Kidney (tissue), 14 donors: ENCODE data around the gene BAIAP2L2. TPM values are rescaled to one million over a fixed set of nuclear protein-coding genes. Genes with fewer than 3 reads are reported as not detected.
"Not testable (repeated sequence)": the region's sequence is repeated elsewhere in the genome, so short reads cannot be mapped to it uniquely, and the experiment has no call there.

Experiments
- DNase-seq, 5 donors: peaks; one replicate each; pipeline ENCODE4 v3.0.0-alpha.2; 2013 to 2020
- FAIRE-seq: peaks from 2 replicates; lab custom pipeline; 2012; peaks lifted over from hg19 to GRCh38; lab: Jason Lieb, UNC
- H3K27ac ChIP-seq, 2 donors: one replicate each; pipeline ENCODE4 v1.7.0; 2013; ENCODE audit warnings: low read depth in 2 of 2, low read length in 2 of 2, inconsistent platforms in 1 of 2
- H3K27me3 ChIP-seq: one replicate; pipeline ENCODE4 v1.7.1; 2013; ENCODE audit warnings: low read length, inconsistent platforms; ENCODE audit not compliant: control insufficient read depth, insufficient read depth
- H3K36me3 ChIP-seq, 3 donors: one replicate each; pipeline versions ENCODE4 v1.7.0 to v1.7.1; 2013; ENCODE audit warnings: low read length in 3 of 3, control low read depth in 1 of 3, inconsistent platforms in 1 of 3; ENCODE audit not compliant: insufficient read depth in 3 of 3, control insufficient read depth in 2 of 3
- H3K4me1 ChIP-seq, 3 donors: one replicate each; pipeline versions ENCODE4 v1.7.0 to v1.7.1; 2013; ENCODE audit warnings: low read length in 3 of 3, inconsistent platforms in 1 of 3, low read depth in 1 of 3; ENCODE audit not compliant: control insufficient read depth in 2 of 3, insufficient read depth in 2 of 3
- H3K4me3 ChIP-seq, 3 donors: one replicate each; pipeline versions ENCODE4 v1.7.0 to v1.8.1; 2013; ENCODE audit warnings: low read length in 3 of 3, control low read depth in 1 of 3, inconsistent platforms in 1 of 3
- H3K9ac ChIP-seq, 3 donors: one replicate each; pipeline versions ENCODE4 v1.7.0 to v1.7.1; 2013; ENCODE audit warnings: low read length in 3 of 3, control low read depth in 1 of 3, inconsistent platforms in 1 of 3
- H3K9me3 ChIP-seq, 3 donors: one replicate each; pipeline versions ENCODE4 v1.7.0 to v1.7.1; 2013; ENCODE audit warnings: low read length in 3 of 3, control low read depth in 1 of 3, inconsistent platforms in 1 of 3; ENCODE audit not compliant: control insufficient read depth in 2 of 3, insufficient read depth in 1 of 3
- CTCF ChIP-seq: IDR thresholded peaks from 3 replicates; pipeline ENCODE4 v1.5.1; 2012; ENCODE audit warnings: mild to moderate bottlenecking, moderate library complexity, borderline replicate concordance; ENCODE audit not compliant: insufficient read depth; ENCODE audit errors: extremely low read depth
- intact Hi-C: fragments of 100-400 bp; cut with DNase I; formaldehyde crosslinking; loops from one replicate; pipeline ENCODE4 v1.11.1; 2022
- polyA plus RNA-seq: library from polyadenylated mRNA; stranded (reverse); fragments of 350-450 nt; fragmentation: Illumina TruSeq; extraction: RNeasy Lipid Tissue Mini Kit (QIAGEN cat#74804); gene quantifications from one replicate; pipeline ENCODE4 v1.2.3, GENCODE V29; 2014; ENCODE audit warnings: low read depth, low replicate concordance; ENCODE audit not compliant: insufficient read depth
- total RNA-seq: library from RNA; stranded (reverse); fragmentation: NEBNext Ultra II Directional; extraction: Animal tissue kit (Norgen Biotek cat#: 25700); gene quantifications from one replicate; pipeline ENCODE4 v1.2.1, GENCODE V29; 2021
- donor health status: control.
- donor health status: control.
- donor health status: control.
- donor health status: control.
- donor health status: control.
- donor health status: DM: yes; HTN: yes; CAD: no.
- donor health status: Normal renal cell carcinoma (clear cell type).

The BAIAP2L2 gene
- total and polyA plus RNA-seq, 2 donors from 2014 or later, result 9.7 to 27.8 TPM

GRCh38 chr22:38120359-38121110 lies 10.1 kb upstream of the BAIAP2L2 start:
- peaks cover 0 to 7% (median 0%) of the 10 kb centered on the region in 3 donors for H3K36me3 ChIP-seq
- FAIRE-seq (no peak), DNase-seq (peak in 1 of 5 donors; percentile 68)
- H3K9ac ChIP-seq, result no peak overlapping the region
- H3K27ac ChIP-seq, result no peak overlapping the region
- H3K27me3 ChIP-seq, result no peaks in the 10 kb centered on the region
- intact Hi-C loops, result no loop called here
- no peak overlapping the region for H3K4me3 ChIP-seq
- no peak for TF ChIP-seq CTCF
- H3K4me1 ChIP-seq, result no peaks in the 10 kb centered on the region
- no peaks in the 10 kb centered on the region for H3K9me3 ChIP-seq

GRCh38 chr22:38118747-38119146 lies 8.3 kb upstream of the BAIAP2L2 start:
- H3K9me3 ChIP-seq, intact Hi-C loops, DNase-seq, H3K36me3 ChIP-seq, H3K4me1 ChIP-seq, H3K4me3 ChIP-seq, FAIRE-seq, H3K9ac ChIP-seq, H3K27me3 ChIP-seq, H3K27ac ChIP-seq: not testable (repeated sequence)

DNA sequence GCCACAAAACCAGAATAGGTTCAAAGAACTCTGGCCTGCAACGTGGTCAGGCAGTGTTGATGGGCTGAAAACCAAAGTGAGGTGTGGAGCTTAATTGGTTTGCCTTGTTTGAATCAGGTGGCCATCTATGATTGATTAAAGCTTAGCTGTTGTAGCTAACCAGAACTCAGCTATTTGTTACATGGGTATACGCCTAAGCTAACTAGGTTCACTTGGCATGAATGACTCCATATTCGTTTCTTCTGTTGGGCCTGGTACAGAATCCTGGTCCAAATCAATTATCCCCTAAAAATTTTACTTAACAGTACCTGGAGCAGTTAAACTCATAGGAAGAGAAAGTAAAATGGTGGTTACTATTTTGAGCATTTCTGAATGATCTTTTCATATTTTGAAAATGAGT lies 7.7 kb upstream of the BAIAP2L2 start:
- peaks cover 0 to 3% (median 0%) of the 10 kb centered on the region in 3 donors for H3K4me1 ChIP-seq
- H3K9ac ChIP-seq, result no peak overlapping the region
- no peaks in the 10 kb centered on the region for H3K36me3 ChIP-seq
- H3K9me3 ChIP-seq, result no peaks in the 10 kb centered on the region
- no peaks in the 10 kb centered on the region for H3K27me3 ChIP-seq
- FAIRE-seq (no peak), DNase-seq (peak in 1 of 5 donors; percentile 6)
- H3K27ac ChIP-seq, result no peak overlapping the region
- intact Hi-C loops, result no loop called here
- no peak for TF ChIP-seq CTCF
- no peak overlapping the region for H3K4me3 ChIP-seq

DNA sequence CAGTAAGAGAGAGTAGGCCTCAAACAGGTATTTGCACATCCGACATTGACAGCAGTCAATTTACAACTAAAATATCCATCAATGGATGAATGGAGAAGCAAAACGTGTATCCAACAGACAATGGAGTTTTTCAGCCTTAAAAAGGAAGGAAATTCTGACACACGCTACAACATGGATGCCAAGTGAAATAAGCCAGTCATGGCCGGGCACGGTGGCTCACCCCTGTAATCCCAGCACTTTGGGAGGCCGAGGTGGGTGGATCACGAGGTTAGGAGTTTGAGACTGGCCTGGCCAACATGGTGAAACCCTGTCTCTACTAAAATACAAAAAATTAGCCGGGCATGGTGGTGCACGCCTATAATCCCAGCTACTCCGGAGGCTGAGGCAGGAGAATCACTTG lies 7.1 kb upstream of the BAIAP2L2 start:
- intact Hi-C loops, FAIRE-seq, H3K27ac ChIP-seq, H3K27me3 ChIP-seq, H3K4me3 ChIP-seq, H3K4me1 ChIP-seq, H3K9me3 ChIP-seq, H3K9ac ChIP-seq, H3K36me3 ChIP-seq, DNase-seq: not testable (repeated sequence)
